Measurements from ENCODE around the gene CORO7.
"Not testable (repeated sequence)": the region's sequence is repeated elsewhere in the genome, so short reads cannot be mapped to it uniquely, and the experiment has no call there.

CORO7 gene

DNA sequence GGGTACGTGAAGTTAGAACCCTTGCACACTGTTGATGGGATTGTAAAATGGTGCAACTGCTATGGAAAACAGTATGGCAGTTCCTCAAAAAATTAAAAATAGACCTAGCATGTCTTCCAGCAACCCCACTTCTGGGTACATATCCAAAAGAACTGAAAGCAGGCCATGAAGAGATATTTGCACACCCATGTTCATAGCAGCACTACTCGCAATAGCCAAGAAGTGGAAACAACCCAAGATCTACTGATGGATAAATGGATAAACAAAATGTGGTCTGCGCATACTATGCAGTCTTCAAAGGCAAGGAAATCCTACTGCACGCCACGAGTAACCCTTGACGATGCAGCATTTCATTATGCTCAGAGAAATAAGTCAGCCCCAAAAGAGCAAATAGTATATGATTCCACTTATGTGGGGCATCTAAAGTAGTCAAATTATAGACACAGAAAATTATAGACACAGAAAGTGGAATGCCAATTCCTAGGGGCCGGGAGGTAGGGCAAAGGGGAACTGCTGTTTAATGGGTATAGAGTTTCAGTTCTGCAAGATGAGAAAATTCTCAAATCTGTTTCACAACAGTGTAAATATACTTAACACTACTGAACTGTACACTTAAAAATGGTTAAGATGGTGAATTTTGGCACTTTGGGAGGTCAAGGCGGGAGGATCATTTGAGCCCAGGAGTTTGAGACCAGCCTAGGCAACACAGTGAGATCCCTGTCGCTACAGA lies 17.2 kb downstream of the CORO7 start:
- DNase-seq: peak; percentile 25

DNA sequence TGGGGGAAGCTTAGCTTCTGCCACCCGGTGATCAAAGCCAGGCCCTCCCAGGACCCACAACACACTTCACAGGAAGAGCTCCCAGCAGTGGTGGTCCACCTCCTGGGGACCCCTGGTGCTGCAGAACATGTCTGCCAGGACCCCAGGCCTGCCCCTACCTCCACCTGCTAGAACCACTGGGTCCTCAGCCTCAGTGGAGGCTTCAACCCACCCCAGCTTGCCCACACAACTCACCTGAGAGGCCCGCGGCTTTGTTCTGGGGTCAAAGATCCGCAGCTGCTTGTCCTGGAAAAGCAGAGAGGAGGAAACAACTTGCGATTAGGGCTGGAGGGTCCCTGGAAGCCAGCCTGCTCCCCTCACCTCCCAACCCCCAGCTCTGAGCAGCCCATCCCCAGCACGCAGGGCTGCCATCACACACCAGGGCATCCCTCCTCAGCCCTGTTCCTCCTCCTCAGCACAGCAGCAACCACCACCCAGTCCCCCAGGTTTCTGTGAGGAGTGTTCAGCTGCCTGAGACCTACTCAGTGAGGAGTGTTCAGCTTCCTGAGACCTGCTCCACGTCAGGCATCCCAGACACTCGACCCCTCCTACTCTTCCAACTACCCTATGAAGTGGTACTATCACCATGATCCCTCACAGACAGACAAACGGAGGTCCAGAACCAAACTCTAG lies 21.2 kb downstream of the CORO7 start:
- DNase-seq: no peak

DNA sequence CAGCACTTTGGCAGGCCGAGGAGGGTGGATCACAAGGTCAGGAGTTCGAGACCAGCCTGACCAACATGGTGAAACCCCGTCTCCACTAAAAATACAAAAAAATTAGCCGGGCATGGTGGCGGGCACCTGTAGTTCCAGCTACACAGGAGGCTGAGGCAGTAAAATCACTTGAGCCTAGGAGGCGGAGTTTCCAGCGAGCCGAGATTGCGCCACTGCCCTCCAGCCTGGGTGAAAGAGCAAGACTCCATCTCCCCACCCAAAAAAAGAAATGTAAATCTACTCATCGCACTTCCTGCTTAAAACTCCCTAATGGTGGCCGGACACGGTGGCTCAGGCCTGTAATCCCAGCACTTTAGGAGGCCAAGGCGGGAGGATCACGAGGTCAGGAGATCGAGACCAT lies 22.5 kb downstream of the CORO7 start:
- not testable (repeated sequence) for DNase-seq

DNA sequence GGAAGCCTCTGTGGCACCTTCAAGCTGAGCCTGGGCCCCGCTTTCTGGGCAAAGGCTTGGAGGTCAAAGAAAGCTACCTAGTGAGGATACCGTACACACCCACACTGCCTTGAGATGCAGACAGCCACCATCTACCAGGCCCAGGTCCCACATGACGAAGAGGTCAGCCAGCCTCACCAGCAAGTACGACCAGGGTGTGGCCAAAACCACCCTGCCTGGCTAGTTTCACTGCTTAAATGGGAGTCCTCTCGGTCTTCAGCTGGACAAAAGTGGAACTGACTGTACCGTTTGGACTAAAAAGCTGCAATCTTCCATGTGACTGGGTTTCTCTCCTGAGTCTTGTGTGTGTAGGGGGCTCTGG lies 23.2 kb downstream of the CORO7 start:
- no peak for DNase-seq

DNA sequence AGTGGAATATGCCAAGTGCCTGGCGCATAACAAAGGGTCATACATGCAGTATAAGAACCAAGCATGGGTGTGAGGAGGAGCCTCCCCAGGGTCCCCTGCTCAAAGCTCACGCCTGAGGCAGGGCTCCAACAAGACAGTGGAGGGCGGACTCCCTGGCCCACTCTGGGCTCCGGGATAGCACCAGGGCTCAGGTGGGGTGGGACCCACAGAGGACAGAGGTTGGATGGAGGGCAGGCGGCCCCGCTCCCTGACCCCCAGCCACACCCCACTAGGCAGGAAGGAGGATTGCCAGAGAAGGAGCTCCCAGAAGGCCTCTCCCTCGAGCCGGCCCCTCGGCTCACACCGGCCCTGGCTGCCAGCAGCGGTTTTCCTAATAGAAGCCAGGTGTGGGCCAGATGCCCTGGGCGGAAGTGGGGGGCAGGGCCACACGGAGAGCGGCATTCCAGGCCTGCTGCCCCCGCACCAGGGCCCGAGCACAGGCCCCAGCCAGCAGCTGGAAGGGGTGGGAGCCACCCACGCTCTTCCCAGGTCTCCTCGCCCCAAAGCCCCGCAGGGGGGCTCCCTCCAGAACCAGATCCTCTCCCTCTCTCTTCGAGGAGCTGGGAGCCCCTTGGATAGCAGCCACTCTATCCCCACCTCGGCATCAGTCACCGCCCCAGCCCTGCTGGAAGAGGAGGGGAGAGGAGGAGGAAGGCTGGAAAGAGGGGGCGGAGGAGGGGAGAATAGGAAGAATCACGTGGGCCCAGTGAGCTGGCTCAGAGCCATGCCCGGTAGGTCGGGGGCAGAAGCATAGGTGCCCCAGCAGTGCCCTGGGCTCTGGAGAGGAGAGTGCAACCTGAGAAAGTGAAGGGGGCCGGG lies 23.8 kb downstream of the CORO7 start:
- no peak for DNase-seq

DNA sequence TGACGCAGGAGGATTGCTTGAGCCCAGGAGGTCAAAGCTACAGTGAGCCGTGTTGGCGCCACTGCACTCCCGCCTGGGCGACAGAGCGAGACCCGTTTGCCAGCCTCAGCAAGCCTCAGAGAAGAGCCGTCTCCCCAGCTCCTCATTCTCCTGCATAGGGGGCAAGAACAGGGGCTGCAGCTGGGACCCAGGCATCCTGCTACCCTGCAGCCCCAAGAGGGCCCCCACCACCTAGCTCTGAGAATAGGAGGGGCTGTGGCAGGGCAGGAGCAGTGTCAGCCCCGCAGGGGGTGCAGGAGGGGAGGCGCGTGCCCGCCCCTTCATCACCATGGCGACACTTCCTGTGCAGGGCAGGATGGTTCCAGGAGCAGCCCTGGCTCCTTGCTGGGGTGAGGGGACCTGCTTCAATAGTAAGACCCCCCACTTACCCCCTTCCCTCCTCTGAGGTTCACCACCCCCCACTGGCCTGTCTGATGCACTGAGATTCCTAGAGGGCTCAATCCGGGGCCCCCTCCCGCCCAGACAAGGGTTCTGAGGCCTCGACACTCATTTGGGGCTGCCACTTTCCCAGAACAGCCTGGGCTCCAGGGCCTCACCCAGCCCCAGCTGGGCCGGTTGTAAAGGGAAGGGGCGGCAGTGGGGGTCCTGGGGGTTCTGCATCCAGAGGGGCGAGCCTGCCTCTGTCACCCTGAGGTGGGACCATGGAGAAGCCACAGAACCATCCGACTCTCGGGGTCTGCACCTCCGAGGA lies 24.6 kb downstream of the CORO7 start:
- DNase-seq: no peak

DNA sequence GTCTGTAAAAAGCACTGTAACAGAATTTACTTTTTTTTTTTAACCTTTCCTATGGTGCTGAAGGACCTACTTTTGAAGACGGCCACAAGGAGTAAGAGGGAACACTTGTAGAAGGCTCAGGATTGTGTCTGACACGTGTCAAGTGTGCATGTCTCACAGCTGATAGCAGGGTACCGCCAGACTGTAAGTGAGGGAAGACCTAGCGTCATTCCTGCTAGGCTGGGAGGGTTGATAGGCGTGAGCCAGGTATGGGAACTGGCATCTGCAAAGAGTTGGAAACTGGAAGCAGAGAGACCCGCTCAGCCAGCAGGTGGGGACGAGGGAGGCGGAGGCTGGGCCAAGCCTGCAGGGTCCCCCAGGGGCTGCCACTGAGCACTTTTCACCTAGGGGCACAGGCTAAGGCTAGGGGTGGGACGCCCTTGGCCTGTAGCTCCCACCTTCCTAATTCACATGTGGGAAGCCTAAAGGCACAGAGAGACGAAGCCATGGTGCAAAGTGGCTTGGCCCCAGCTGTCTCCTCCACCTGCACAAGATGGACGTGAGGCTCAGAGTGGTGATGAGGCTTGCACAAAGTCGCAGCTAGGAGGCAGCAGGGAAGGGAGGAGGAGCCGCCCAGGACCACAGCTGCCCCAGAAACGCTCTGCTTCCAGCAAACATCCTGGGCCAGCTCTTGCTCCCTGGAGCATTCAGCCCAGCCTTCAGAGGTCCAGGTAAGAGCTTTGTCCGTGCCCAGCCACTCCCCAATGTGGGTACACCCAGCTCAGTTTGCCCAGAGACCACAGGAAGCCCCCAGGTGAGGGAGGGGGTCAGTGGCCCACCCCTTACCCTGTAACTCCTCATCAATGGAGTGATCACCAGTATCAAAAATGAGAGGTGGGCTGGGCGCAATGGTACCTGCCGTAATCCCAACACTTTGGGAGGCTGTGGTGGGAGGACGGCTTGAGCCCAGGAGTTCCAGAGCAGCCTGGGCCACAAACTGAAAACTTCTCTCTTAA lies 25.8 kb downstream of the CORO7 start:
- no peak for DNase-seq

DNA sequence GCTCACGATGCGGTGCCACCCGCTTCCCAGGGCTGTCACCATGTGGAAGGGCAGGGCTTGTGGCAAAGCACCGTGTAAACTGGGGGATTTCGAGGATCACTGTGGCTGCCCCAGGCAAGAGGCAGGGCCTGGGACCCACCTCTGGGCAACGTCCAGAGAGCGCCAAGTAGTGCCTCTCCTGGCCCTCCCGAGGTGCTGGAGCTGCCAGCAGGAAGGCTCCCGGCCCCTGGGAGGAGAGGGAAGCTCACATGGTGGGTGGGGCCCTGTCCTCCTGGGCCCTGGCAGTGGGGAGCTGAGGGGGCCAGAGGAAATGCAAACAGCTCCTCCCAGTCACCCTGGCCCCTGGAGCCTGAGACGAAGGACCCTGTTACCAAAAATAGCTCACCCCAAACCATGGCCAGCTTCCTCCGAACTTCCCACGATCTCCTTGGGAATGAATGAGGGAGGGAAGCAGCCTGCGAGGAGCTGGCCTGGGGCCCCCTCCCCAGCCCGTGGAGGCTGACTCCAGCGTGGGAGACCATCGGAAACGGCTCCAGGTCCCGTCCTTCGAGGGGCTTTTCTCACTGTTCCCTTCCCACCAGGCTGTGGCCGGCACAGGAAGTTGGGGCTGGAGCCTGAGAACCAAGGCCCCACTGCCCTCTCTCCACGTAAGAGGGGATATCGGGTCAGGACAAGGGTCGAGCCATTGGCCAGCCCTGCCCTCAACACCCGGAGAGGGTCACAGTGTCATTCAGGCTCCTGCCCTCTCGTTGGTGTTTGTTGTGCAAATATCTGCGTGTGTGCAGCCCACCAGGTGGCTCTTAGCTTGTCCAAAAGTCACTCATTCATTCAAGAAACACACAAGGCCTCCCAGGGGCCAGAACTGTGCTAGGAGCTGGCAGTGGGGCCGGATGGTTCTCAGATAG lies 27.1 kb downstream of the CORO7 start:
- no peak for DNase-seq

DNA sequence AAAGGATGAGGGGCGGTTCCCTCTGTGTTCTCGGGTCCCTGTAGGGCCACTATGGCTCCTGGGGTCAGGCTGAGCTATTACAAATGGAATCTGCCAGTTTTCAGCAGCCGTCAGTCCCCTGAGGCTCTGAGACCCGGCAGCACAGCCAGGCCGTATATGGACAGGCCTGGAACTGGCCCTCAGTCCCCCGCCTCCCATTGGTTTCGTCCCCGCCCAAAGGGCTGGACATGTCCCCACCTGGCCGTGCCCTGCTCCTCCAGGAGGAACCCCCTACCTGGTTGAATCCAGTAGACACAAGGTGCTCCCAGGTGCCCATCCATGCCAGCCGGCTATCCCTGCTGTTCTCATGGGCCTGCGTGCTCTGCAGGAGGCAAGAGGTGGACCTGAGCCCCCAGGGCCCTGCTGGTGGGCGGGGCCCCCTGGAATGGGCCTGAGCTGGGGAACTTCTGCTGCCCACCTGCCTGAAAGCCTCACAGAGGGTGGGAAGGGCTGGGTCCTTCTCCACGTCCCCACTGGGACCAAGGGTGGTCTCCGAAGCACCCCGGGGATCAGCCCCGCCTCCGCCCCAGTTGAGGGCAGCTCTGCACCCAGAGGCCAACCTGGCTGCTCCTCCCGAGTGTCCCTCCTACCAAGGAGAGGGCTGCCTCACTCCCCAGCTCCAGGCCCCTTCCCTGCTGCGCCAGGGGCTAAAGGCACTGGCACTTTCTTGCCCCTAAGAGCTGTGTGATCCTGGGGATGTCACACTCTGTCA lies 27.9 kb downstream of the CORO7 start:
- no peak for DNase-seq

DNA sequence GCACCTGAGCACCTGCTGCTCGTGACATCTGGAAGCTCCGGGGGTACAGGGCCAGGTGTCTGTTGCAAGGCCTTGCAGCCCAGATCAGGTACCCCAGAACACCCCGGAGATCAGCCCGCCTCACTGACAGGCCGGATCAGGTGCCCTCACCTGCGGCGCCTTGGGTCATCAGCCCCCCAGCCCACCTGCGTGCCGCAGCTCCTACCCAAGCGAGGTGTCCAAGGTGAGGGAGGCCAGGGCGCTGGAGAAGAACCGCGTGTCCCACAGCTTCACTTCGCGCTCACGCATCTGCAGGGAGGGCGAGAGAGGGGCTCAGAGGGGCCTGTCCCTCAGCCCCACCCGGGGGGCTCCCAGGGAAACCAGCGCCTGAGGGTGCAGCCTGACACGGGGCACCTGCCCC lies 28.6 kb downstream of the CORO7 start:
- DNase-seq: no peak

DNA sequence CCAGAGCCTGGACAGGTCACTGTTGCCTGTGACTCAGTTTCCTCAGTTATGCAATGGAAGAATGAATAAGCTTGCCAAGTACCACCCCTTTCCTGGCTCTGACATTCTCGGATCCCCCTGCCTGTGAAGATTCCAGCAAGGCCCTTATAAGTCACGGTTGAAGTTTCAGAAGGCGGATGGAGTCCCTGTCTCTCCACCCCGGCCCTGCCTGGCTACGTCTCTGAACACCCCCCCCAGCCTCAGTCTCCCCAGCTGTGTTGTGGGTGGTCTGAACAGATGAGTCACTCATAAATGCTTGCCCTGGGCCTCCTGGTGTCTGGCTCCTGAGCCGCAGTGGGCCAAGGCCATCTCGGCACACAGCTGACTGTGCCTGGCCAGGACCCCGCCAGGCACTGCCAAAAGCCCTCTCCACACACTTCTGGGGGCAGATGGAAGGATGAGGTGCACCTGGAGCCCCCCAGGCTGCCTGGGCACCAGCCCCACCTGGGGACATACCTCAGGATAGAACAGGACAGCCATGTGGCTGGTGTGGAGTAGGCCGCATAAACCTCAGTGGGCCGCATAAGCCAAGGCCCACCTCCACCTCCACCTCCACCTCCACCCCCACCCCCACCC lies 29.3 kb downstream of the CORO7 start:
- no peak for DNase-seq

DNA sequence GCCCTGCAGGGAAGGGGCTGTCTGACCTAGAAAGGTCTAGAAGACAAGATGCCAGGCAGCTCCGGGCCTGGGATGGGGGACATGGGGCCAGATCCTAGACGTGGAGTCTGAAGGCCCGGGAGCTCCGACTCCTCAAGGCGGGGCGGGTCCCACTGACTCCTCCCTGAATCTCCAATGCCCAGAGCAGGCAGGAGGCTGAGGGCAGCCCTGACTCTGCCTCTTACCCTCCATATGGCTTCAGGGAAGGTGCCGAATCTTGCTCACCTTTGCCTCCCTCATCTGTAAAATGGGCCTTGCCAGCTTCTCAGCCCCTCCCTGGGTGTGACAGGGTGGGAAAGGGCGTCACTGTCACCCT lies 30.0 kb downstream of the CORO7 start:
- DNase-seq: no peak

DNA sequence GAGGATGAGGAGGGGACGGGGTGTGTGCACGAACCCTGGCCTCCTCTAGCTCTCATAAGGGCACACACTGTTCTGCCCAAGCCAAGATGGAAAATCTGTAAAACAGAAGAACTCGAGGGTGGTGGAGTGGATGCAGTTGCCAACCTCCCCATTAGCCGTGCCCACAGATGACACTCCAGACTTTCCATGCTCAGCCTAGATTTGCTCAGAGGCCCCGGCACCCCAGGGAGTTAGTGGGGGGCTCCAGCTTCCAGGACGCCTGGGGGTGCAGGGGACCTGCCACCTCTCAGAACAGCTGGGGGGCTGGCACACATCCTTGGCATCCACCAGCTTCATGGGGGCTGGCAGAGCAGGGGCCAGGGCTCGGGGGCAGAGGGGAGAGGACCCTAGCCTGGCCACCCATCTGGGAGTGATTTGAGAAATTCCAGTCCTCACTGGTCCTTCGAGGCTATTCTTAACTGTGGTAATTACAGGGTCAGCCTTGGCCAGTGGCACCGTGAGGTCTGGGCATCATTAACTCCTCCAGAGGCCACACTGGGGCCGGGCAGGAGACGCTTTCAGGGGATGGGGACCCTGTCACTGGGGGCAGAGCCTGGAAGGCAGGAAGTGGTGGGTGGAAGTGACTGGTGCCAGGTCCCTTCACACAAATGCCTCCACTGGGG lies 30.5 kb downstream of the CORO7 start:
- DNase-seq: no peak

DNA sequence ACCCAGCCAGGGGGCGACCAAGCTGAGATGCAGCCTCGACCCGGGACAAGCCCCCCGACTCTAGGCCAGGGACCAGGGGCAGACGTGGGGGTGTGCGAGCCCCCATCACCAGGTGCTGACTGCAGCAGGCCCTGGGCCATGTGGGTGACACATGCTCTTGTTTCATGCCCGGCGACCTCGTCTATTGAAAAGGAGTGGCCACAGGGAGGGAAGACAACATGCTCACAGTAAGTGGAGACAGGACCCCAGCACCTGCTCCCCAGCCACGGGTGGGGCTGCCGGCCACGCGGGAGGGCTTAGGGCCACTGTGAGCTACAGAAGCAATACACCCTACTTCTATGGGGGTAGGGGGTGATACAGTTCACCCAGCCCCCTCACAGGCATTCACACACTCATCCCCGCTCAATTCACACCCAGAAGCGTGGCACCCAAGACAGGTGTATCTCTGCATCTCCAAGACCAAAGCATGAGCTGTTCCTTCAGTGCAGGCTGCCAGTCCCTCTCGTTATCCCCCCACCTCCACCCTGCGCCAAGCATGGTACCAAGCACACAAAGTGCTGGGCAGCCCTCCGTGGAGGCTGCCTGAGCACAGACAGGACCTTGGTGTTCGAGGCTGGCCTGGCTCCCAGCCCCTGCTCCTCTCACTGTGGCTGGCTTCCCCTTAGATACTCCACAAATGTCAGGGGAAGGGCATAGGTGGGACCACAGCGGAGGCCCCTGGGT lies 31.2 kb downstream of the CORO7 start:
- DNase-seq: no peak

DNA sequence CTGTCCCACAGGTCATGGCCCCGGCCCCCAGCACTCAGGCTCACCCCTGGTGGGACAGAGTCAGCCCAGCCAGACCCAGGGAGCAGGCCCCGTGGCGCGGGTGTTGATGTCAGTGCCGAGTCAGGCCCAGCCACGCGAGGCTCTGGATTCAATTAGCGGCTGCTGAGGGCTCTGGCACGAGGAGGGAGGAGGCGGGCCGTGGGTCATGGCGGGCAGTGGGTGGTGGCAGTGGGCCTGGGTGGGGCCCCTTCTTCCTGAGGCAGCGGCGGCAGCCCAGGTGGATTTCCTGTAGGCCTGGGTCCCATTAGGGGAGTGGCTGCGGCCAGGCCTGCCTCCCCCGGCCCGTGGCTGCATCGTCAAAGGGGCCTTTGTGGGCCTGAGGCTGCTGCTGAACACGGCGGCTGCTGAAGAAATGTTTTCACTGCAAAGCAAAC lies 31.9 kb downstream of the CORO7 start:
- DNase-seq: no peak

DNA sequence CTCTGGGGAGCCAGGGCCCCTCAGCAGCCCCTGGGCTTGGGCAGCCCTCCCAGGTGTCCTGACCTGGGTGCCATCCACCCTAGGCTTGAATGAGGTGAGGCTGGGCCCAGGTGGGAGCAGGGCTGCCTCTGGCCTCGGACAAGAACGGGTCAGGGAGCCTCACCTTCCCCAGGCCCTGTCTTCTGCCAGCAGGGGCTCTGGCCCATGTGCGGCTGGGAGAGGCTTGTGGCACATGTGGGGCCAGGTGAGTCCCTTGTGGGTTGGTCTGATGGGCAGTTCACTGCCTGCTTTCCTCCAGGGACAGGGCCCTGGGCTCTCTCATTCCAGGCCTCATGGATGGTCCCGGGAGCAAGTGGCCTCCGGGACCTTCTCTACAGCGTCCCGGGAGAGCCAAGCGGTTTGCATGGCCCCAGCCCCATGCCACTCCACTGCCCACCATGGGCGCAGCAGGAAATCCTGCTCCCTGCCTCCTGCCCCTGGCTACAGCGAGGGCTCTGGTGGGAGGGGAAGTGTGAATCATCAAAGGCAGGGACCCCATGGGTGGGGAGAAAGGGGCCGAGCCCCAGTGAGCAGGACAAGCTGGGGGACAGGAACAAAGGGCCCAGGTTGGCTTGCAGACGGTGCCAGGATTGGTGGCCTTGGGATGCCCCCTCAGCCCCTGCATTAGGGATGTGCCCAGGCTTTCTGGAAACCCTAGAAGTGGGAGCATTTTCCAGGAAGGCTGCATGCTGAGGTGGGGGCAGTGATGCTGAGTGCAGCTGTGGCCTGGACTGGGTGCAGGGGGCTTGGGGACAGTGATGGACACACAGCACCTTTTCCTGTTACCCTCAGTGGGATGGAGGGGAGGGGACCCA lies 32.6 kb downstream of the CORO7 start:
- DNase-seq: no peak

DNA sequence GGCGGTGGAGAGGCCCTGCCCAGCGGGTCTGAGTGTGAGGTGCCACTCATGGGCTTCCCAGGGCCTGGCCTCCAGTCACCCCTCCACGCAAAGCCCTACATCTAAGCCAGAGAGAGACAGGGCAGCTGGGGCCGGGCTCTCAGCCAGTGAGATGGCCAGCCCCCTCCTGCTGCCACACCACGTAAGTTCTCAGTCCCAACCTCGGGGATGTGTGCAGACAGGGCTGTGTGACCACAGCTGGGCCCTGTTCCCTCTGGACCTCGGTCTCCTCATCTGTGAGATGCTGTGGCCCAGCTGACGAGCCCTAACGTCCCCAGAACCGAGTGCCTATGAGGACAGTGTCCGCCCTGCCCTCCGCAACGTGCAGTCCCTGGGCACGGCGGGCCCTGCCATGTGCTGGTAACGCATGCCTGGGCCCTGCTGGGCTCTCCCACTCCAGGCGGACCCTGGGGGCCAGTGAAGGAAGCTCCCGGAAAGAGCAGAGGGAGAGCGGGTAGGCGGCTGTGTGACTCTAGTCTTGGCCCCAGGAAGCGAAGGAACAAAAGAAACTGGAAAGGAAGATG lies 33.5 kb downstream of the CORO7 start:
- no peak for DNase-seq
